Thyroid gland (tissue), 4 donors: ENCODE data around the gene UNC5C.

Experiments
- POLR2A ChIP-seq, 2 donors: fragments of 450-650 bp; IDR thresholded peaks; one replicate each; pipeline ENCODE4 v1.6.1; 2017; ENCODE audit warnings: antibody characterized with exemption in 2 of 2, mild to moderate bottlenecking in 2 of 2, moderate library complexity in 1 of 2
- TF ChIP-seq, protein P1 (sequence below), 6 experiments: fragments of 200-600 bp in 3 of 6; fragments of 450-650 bp in 3 of 6; sonication (generic) in 3 of 6; IDR thresholded peaks; one replicate each; pipeline ENCODE4 v1.5.1; 2016 to 2019; ENCODE audit warnings: antibody characterized with exemption in 6 of 6, mild to moderate bottlenecking in 2 of 6, inconsistent platforms in 1 of 6, moderate library complexity in 1 of 6

DNA sequence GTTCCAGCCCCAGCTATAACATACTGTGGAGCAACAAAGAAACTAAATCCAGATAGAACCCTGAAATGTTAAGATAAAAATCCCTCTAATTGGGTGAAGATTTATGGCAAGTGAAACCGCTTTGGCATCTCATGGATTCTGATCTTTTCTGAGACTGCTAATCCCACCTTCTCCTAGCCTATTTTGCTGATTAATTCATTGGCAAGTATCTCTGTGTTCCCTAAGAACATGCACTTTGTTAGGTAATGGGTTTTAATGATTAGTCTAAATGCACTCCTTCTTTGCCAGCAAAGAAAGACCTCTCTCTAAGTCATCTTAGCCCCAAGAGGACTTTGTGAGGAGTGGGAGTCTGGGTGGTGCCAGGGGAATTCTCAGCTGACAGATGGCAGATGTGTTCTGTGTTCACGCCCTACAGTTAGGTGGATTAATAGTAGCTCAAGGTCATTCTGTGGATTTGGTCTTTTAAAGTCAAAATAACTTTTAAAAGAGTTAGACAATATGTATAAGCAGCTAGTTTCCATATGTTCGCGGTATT lies 171.3 kb downstream of the UNC5C start:
- TF ChIP-seq, protein P1, sequence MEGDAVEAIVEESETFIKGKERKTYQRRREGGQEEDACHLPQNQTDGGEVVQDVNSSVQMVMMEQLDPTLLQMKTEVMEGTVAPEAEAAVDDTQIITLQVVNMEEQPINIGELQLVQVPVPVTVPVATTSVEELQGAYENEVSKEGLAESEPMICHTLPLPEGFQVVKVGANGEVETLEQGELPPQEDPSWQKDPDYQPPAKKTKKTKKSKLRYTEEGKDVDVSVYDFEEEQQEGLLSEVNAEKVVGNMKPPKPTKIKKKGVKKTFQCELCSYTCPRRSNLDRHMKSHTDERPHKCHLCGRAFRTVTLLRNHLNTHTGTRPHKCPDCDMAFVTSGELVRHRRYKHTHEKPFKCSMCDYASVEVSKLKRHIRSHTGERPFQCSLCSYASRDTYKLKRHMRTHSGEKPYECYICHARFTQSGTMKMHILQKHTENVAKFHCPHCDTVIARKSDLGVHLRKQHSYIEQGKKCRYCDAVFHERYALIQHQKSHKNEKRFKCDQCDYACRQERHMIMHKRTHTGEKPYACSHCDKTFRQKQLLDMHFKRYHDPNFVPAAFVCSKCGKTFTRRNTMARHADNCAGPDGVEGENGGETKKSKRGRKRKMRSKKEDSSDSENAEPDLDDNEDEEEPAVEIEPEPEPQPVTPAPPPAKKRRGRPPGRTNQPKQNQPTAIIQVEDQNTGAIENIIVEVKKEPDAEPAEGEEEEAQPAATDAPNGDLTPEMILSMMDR (IDR thresholded peaks at IDR 0.05) = no peak
- TF ChIP-seq POLR2A (IDR thresholded peaks at IDR 0.05) = no peak
